Heart right ventricle (tissue), 16 donors: ENCODE results near the gene IL17RE. TPM values are rescaled to one million over a fixed set of nuclear protein-coding genes. Genes with fewer than 3 reads are reported as not detected.
"Not testable (repeated sequence)": the region's sequence is repeated elsewhere in the genome, so short reads cannot be mapped to it uniquely, and the experiment has no call there.

Experiments used
- ATAC-seq, 8 donors: fragments of 200-7000 bp; cut with Tn5 transposase; one replicate each; pipeline ENCODE4 v1.9.1; 2020; ENCODE audit warnings: mild to moderate bottlenecking in 8 of 8, moderate library complexity in 8 of 8, moderate number of reproducible peaks in 1 of 8
- DNase-seq, 2 donors: peaks; one replicate each; pipeline ENCODE4 v3.0.0-alpha.2; 2020
- H3K27ac ChIP-seq, 10 donors: fragments of 200-600 bp; sonication (generic) in 2 of 10; one replicate each; pipeline versions ENCODE4 v1.5.0 to v1.8.0; 2020 to 2022; ENCODE audit warnings: mild to moderate bottlenecking in 3 of 10
- H3K27me3 ChIP-seq, 7 donors: fragments of 200-600 bp; one replicate each; pipeline ENCODE4 v1.8.0; 2021 to 2022; ENCODE audit warnings: mild to moderate bottlenecking in 2 of 7
- H3K36me3 ChIP-seq, 9 donors: fragments of 200-600 bp; sonication (generic) in 1 of 9; one replicate each; pipeline versions ENCODE4 v1.5.0 to v1.8.0; 2020 to 2022; ENCODE audit warnings: mild to moderate bottlenecking in 2 of 9
- H3K4me1 ChIP-seq, 9 donors: fragments of 200-600 bp; sonication (generic) in 1 of 9; one replicate each; pipeline versions ENCODE4 v1.5.0 to v1.8.0; 2020 to 2022; ENCODE audit warnings: mild to moderate bottlenecking in 4 of 9
- H3K4me3 ChIP-seq, 10 donors: fragments of 200-600 bp; sonication (generic) in 2 of 10; one replicate each; pipeline versions ENCODE4 v1.5.0 to v1.8.0; 2020 to 2022; ENCODE audit warnings: mild to moderate bottlenecking in 7 of 10, moderate library complexity in 2 of 10
- H3K9me3 ChIP-seq, 11 donors: fragments of 200-600 bp in 10 of 11; sonication (generic) in 2 of 11; one replicate each; pipeline versions ENCODE4 v1.5.0 to v1.8.0; 2013 to 2022; ENCODE audit warnings: mild to moderate bottlenecking in 2 of 11, control low read depth in 1 of 11, moderate library complexity in 1 of 11
- WGBS, 2 donors: extraction: QIAGEN DNeasy Blood & Tissue Kit; methylation state at CpG; one replicate each; pipeline ENCODE4 v1.1.7; 2013; ENCODE audit warnings: inconsistent platforms in 1 of 2; 5-methylcytosine and 5-hydroxymethylcytosine counted together
- intact Hi-C, 10 donors: fragments of 100-400 bp; cut with DNase I; formaldehyde crosslinking; loops; one replicate each; pipeline versions ENCODE4 v1.11.1 to v1.14.2; 2022
- long read RNA-seq, 3 donors: library from polyadenylated mRNA; unstranded; transcript quantifications; one replicate each; pipeline ENCODE4 v2.0.0, GENCODE V29; 2020 to 2021
- polyA plus RNA-seq, 2 donors: library from polyadenylated mRNA; stranded (reverse); fragments of 200-250 nt; gene quantifications; one replicate each; pipeline ENCODE4 v1.2.3, GENCODE V29; 2013
- total RNA-seq, 10 donors: library from RNA; stranded (reverse); fragmentation: NEBNext Ultra II Directional in 3 of 10; extraction: Animal tissue kit (Norgen Biotek cat#: 25700) in 3 of 10; gene quantifications; one replicate each; pipeline versions ENCODE4 v1.2.1 to v1.2.4, GENCODE V29; 2021 to 2023
- TF ChIP-seq, protein P1 (sequence below), 9 donors: fragments of 200-600 bp; sonication (generic) in 2 of 9; IDR thresholded peaks; one replicate each; pipeline versions ENCODE4 v1.5.0 to v1.8.0; 2021 to 2022; ENCODE audit warnings: antibody characterized with exemption in 9 of 9, mild to moderate bottlenecking in 5 of 9, moderate library complexity in 1 of 9
- donor health status: Arrhythmogenic right ventricular cardiomyopathy.
- donor health status: ischemic (EF 13 %, LVEDD 7.1; RV severe dilation, severe dysfunction).
- donor health status: healthy with polysubstance abuse.
- donor health status: DM: no; HTN: yes; CAD: no.
- donor health status: DM: no; HTN: no; CAD: no.
- donor health status: ischemic (EF 25% LVEDD 6.9; RV normal size, moderate dysfunction).
- donor health status: ischemic (EF 25% LVEDD 5.7; RV mildly dilated, moderate dysfunction).
- donor health status: healthy.
- donor health status: DM: yes; HTN: yes; CAD: no.
- donor health status: Ischemic cardiomyopathy.
- donor health status: ischemic (EF 35%, LVEDD 5.7; RV mildly dilated, moderate dysfunction).
- donor health status: nonischemic (EF 11% LVEDD 7.7; RV severe dilation, severe dysfunction).
- donor health status: DM: yes; HTN: yes; CAD: no.
- donor health status: PGD.
- donor health status: ischemic (EF 29% LVEDD 5.4; RV normal size, mild dysfunction).
- donor health status: nonischemic (EF 23%, LVEDD 6.1; RV moderate dilation, normal function).

IL17RE gene, protein sequence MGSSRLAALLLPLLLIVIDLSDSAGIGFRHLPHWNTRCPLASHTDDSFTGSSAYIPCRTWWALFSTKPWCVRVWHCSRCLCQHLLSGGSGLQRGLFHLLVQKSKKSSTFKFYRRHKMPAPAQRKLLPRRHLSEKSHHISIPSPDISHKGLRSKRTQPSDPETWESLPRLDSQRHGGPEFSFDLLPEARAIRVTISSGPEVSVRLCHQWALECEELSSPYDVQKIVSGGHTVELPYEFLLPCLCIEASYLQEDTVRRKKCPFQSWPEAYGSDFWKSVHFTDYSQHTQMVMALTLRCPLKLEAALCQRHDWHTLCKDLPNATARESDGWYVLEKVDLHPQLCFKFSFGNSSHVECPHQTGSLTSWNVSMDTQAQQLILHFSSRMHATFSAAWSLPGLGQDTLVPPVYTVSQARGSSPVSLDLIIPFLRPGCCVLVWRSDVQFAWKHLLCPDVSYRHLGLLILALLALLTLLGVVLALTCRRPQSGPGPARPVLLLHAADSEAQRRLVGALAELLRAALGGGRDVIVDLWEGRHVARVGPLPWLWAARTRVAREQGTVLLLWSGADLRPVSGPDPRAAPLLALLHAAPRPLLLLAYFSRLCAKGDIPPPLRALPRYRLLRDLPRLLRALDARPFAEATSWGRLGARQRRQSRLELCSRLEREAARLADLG
- total RNA-seq (1 to 10 TPM in 4 of 10 donors, under 1 TPM in 6; 0.16 to 2.3 (median 0.92) TPM), polyA plus RNA-seq (1 to 10 TPM; 1.3 to 1.6 TPM)
- long read RNA-seq, donor 1, result 0 reads
- long read RNA-seq, donor 2, result 0 reads
- long read RNA-seq, donor 3, partial matches to known transcripts, result 2 of 3 reads
- long read RNA-seq, donor 3, other reads (novel, unspliced or antisense), result 1 of 3 reads

DNA sequence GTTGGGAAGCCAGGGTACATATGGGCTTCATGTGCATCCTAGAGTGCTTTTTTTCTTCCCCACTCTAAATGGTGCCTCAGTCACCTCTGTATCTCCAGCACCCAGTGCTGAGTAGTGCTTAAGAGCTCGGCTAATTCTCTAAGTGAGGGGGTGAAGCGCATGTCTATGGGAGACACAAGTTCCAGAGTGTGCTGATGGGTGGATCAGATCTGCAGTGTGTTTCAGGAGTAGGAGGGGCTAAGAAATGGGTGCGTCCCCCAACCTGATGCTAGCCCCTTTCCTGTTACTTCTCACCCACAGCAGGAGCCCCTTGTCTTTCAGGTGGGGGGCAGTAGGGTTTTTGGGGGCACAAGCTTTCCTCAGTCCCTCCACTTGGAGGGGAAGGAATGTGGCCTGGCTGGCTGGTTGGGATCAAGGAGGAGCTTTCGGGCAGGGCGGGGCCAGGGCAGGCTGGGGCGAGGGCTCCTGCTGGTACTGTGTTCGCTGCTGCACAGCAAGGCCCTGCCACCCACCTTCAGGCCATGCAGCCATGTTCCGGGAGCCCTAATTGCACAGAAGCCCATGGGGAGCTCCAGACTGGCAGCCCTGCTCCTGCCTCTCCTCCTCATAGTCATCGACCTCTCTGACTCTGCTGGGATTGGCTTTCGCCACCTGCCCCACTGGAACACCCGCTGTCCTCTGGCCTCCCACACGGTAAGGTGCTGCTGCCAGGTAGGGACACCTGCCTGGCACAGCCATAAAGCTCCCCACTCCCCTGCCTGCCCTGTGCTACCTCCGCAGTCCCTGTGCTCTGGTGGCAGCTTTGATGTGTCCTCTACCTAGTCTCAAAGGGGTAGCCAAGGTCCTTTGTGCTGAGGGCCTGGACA, at the start of gene IL17RE:
IL17RE (plus strand) TSS at position 477 of the 866 bp plus-strand sequence; CDS start at position 562, 85 bp downstream.
- intact Hi-C loops, result no loop called here
- peak in 5 of 8 donors; percentile 32 to 45 (median 42) for ATAC-seq
- WGBS, 2 donors, result 59% methylated on average over 13 of the region's 13 CpGs
- no peak for DNase-seq
- no peaks in the 10 kb centered on the region for H3K36me3 ChIP-seq
- no peaks in the 10 kb centered on the region for H3K9me3 ChIP-seq
- H3K27ac ChIP-seq, result peak within 1 kb of the TSS in 8 of 10 donors; percentile 25 to 77 (median 62)
- H3K4me3 ChIP-seq, result peak within 1 kb of the TSS in 8 of 10 donors; percentile 8 to 35 (median 24)
- H3K4me1 ChIP-seq, result peaks cover 0 to 28% (median 10%) of the 10 kb centered on the region in 9 donors
- no peaks in the 10 kb centered on the region for H3K27me3 ChIP-seq
- TF ChIP-seq, protein P1, sequence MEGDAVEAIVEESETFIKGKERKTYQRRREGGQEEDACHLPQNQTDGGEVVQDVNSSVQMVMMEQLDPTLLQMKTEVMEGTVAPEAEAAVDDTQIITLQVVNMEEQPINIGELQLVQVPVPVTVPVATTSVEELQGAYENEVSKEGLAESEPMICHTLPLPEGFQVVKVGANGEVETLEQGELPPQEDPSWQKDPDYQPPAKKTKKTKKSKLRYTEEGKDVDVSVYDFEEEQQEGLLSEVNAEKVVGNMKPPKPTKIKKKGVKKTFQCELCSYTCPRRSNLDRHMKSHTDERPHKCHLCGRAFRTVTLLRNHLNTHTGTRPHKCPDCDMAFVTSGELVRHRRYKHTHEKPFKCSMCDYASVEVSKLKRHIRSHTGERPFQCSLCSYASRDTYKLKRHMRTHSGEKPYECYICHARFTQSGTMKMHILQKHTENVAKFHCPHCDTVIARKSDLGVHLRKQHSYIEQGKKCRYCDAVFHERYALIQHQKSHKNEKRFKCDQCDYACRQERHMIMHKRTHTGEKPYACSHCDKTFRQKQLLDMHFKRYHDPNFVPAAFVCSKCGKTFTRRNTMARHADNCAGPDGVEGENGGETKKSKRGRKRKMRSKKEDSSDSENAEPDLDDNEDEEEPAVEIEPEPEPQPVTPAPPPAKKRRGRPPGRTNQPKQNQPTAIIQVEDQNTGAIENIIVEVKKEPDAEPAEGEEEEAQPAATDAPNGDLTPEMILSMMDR (IDR thresholded peaks at IDR 0.05), result no peak

DNA sequence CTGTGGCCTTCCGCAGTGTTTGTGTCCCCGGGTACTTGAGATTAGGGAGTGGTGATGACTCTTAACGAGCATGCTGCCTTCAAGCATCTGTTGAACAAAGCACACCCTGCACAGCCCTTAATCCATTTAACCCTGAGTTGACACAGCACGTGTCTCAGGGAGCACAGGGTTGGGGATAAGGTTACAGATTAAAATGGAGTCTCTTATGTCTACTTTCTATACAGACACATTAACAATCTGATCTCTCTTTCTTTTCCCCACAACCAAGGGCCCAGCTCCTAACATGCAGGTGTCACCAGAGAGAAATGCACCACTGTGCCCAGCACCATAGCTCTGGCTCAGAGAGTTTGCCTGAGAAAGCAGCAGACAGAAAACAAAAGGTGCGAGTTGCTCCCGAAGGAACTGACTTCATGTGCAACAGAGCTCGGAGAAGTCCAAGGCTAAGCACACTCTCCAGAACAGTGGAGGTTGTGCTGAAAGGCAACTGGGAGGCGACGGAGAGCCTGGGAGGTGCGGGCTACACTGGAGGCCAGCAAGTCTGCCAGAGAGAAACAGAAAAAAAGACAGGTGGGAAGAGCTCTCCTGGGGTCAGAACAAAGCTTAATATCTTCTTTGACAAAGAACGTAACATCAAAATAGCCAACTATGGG, 48.2 kb upstream of the IL17RE start:
- H3K27me3 ChIP-seq, intact Hi-C loops, H3K4me3 ChIP-seq, H3K27ac ChIP-seq, H3K9me3 ChIP-seq, H3K36me3 ChIP-seq, DNase-seq, H3K4me1 ChIP-seq, ATAC-seq: not testable (repeated sequence)
- 73 to 75% methylated on average over 11 of the region's 11 CpGs for WGBS, 2 donors

DNA sequence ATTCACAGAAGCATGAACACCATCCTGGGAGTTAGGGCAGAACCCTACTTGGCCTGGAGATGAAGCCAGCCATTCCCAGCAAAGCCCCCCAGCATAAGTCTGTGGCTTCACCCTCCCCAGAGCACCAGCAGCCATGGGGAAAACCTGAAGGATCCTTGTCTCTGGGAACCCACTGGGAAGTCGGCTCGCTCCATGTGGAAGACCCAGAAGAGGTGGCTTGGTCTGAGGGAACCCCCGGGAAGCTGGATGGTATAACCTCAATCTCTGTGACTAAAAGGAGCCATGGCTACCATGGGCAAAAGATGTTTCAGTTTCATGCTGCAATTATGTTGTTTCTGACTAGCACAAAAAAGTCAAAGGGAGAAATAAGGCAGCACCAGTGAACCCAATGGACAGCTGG, 47.1 kb upstream of the IL17RE start:
- ATAC-seq, result no peak
- no peaks in the 10 kb centered on the region for H3K9me3 ChIP-seq
- no peak for DNase-seq
- intact Hi-C loops, result no loop called here
- TF ChIP-seq, protein P1 (IDR thresholded peaks at IDR 0.05), result no peak
- H3K4me3 ChIP-seq, result no peak overlapping the region
- H3K27me3 ChIP-seq, result peaks cover 0 to 4% (median 0%) of the 10 kb centered on the region in 7 donors
- H3K27ac ChIP-seq, result no peak overlapping the region
- WGBS, 2 donors, result 97 to 99% methylated on average over 3 of the region's 3 CpGs
- H3K4me1 ChIP-seq, result peaks cover 0 to 4% (median 0%) of the 10 kb centered on the region in 9 donors
- H3K36me3 ChIP-seq, result no peaks in the 10 kb centered on the region

GRCh38 chr3:9859530-9860025, 43.1 kb upstream of the IL17RE start:
- intact Hi-C loops, result loop anchor here in 1 of 10 donors (5.0 kb wide), 1 partner anchor 58 kb away; the partner anchor contains the start of gene IL17RC
- no peak overlapping the region for H3K27ac ChIP-seq
- ATAC-seq, result no peak
- TF ChIP-seq, protein P1 (IDR thresholded peaks at IDR 0.05), result no peak
- WGBS, 2 donors, result 90 to 91% methylated on average over 12 of the region's 12 CpGs
- no peaks in the 10 kb centered on the region for H3K36me3 ChIP-seq
- DNase-seq, result no peak
- H3K4me1 ChIP-seq, result peaks cover under 1 to 22% (median 9%) of the 10 kb centered on the region in 9 donors
- H3K27me3 ChIP-seq, result peaks cover 0 to 4% (median 0%) of the 10 kb centered on the region in 7 donors
- no peaks in the 10 kb centered on the region for H3K9me3 ChIP-seq
- no peak overlapping the region for H3K4me3 ChIP-seq
